Measurements from ENCODE around the gene MCTP2.

The MCTP2 gene

GRCh38 chr15:94367726-94368535, 136.6 kb downstream of the MCTP2 start:
- intact Hi-C loops (cut with DNase I), result no loop called here
- no peak for DNase-seq

- intact Hi-C loops (cut with DNase I), result no loop called here
- DNase-seq, result no peak
Measured at GRCh38 chr15:94370206-94370935, 139.0 kb downstream of the MCTP2 start.

GRCh38 chr15:94370936-94371285, 139.6 kb downstream of the MCTP2 start:
- intact Hi-C loops (cut with DNase I), result no loop called here
- DNase-seq, result no peak

GRCh38 chr15:94372821-94373220, 141.5 kb downstream of the MCTP2 start:
- DNase-seq, result no peak
- intact Hi-C loops (cut with DNase I), result no loop called here

- intact Hi-C loops (cut with DNase I), result no loop called here
- no peak for DNase-seq
Measured at GRCh38 chr15:94375997-94376396, 144.6 kb downstream of the MCTP2 start.

GRCh38 chr15:94379986-94380385, 148.6 kb downstream of the MCTP2 start:
- intact Hi-C loops (cut with DNase I), result no loop called here

GRCh38 chr15:94380798-94381197, 149.4 kb downstream of the MCTP2 start:
- no peak for DNase-seq
- intact Hi-C loops (cut with DNase I), result no loop called here

More at GRCh38 chr15:94379986-94380385, 148.6 kb downstream of the MCTP2 start:
- DNase-seq, result no peak

GRCh38 chr15:94381384-94381783, 150.0 kb downstream of the MCTP2 start:
- intact Hi-C loops (cut with DNase I), result no loop called here
- no peak for DNase-seq

- DNase-seq, result no peak
- intact Hi-C loops (cut with DNase I), result no loop called here
Measured at GRCh38 chr15:94383041-94383440, 151.7 kb downstream of the MCTP2 start.

GRCh38 chr15:94383706-94384105, 152.3 kb downstream of the MCTP2 start:
- DNase-seq, result no peak
- intact Hi-C loops (cut with DNase I), result no loop called here

- DNase-seq, result no peak
- intact Hi-C loops (cut with DNase I), result no loop called here
Measured at GRCh38 chr15:94385441-94385840, 154.1 kb downstream of the MCTP2 start.

- DNase-seq, result no peak
- intact Hi-C loops (cut with DNase I), result no loop called here
Measured at GRCh38 chr15:94386351-94386750, 155.0 kb downstream of the MCTP2 start.

- intact Hi-C loops (cut with DNase I), result no loop called here
- DNase-seq, result no peak
Measured at GRCh38 chr15:94387442-94387841, 156.1 kb downstream of the MCTP2 start.

- intact Hi-C loops (cut with DNase I), result no loop called here
- DNase-seq, result no peak
Measured at GRCh38 chr15:94387849-94388441, 156.6 kb downstream of the MCTP2 start.

GRCh38 chr15:94395640-94396039, 164.3 kb downstream of the MCTP2 start:
- no peak for DNase-seq
- intact Hi-C loops (cut with DNase I), result no loop called here

- intact Hi-C loops (cut with DNase I), result no loop called here
Measured at GRCh38 chr15:94397337-94397736, 166.0 kb downstream of the MCTP2 start.

GRCh38 chr15:94398001-94398400, 166.6 kb downstream of the MCTP2 start:
- intact Hi-C loops (cut with DNase I), result no loop called here
- no peak for DNase-seq

More at GRCh38 chr15:94397337-94397736, 166.0 kb downstream of the MCTP2 start:
- no peak for DNase-seq

- DNase-seq, result no peak
- intact Hi-C loops (cut with DNase I), result no loop called here
Measured at GRCh38 chr15:94400526-94401298, 169.4 kb downstream of the MCTP2 start.

GRCh38 chr15:94403331-94403730, 172.0 kb downstream of the MCTP2 start:
- DNase-seq, result no peak
- intact Hi-C loops (cut with DNase I), result no loop called here

Data from head of caudate nucleus (tissue), 42 donors.